K562 (cell line): ENCODE data around the gene STXBP6.

ENCODE experiments used
- ESRRA ChIP-seq: fragments of 450-650 bp; IDR thresholded peaks from 2 replicates; pipeline ENCODE4 v1.6.1; 2014; ENCODE audit warnings: low read depth, mild to moderate bottlenecking, moderate library complexity, borderline replicate concordance
- GABPA ChIP-seq: fragments of 200-800 bp; sonication (Bioruptor generic); conservative IDR thresholded peaks from 2 replicates; pipeline ENCODE4 v1.6.1; 2016; ENCODE audit warnings: low read depth, missing genetic modification characterization, missing compliant biosample characterization
- RFX7 ChIP-seq: fragments of 250-450 bp; sonication (Bioruptor Pico); IDR thresholded peaks from 2 replicates; pipeline ENCODE4 v1.5.1; 2021; ENCODE audit warnings: mild to moderate bottlenecking
- SIRT6 ChIP-seq: IDR thresholded peaks from one replicate; pipeline ENCODE4 v1.6.1; 2012; ENCODE audit warnings: low read depth, mild to moderate bottlenecking, control low read depth, inconsistent platforms, low read length, moderate library complexity
- SPI1 ChIP-seq: IDR thresholded peaks from 2 replicates; pipeline ENCODE4 v1.6.1; 2011; ENCODE audit warnings: low read depth, low read length, control low read depth, borderline replicate concordance
- TAF1 ChIP-seq: IDR thresholded peaks from 2 replicates; pipeline ENCODE4 v1.6.1; 2011; ENCODE audit warnings: mild to moderate bottlenecking, low read length, moderate library complexity; ENCODE audit not compliant: insufficient read depth, control insufficient read depth, severe bottlenecking; ENCODE audit errors: extremely low read depth
- ZNF398 ChIP-seq: fragments of 250-450 bp; sonication (Bioruptor Pico); IDR thresholded peaks from 2 replicates; pipeline ENCODE4 v1.8.0; 2021; ENCODE audit warnings: moderate library complexity, mild to moderate bottlenecking, inconsistent platforms
- TF ChIP-seq, protein P1 (sequence below): sonication (generic); formaldehyde crosslinking; IDR thresholded peaks from 2 replicates; pipeline ENCODE4 v1.8.0; 2022; ENCODE audit warnings: mild to moderate bottlenecking, missing genetic modification reagents, borderline replicate concordance
- TF ChIP-seq, protein P2 (sequence below), 2 experiments: fragments of 450-650 bp in 1 of 2; sonication (generic) in 1 of 2; formaldehyde crosslinking in 1 of 2; IDR thresholded peaks in 1 of 2; conservative IDR thresholded peaks in 1 of 2; 2 replicates each; pipeline versions ENCODE4 v1.6.1 to v1.8.1; 2016 to 2023; ENCODE audit warnings: mild to moderate bottlenecking in 2 of 2, moderate library complexity in 2 of 2, inconsistent platforms in 1 of 2, missing genetic modification reagents in 1 of 2
- TF ChIP-seq, protein P3 (sequence below), 3 experiments: IDR thresholded peaks in 2 of 3; conservative IDR thresholded peaks in 1 of 3; 2 replicates each; pipeline ENCODE4 v1.5.1; 2011 to 2012; ENCODE audit warnings: low read length in 3 of 3, mild to moderate bottlenecking in 3 of 3, control low read depth in 2 of 3, improper control_type of control experiment in 1 of 3, inconsistent platforms in 1 of 3, low read depth in 1 of 3, mixed read lengths in 1 of 3, moderate library complexity in 1 of 3; ENCODE audit not compliant: insufficient read depth in 2 of 3

- TF ChIP-seq ZNF398 (CRISPR knock-in tag) = no peak
- TF ChIP-seq, protein P1, sequence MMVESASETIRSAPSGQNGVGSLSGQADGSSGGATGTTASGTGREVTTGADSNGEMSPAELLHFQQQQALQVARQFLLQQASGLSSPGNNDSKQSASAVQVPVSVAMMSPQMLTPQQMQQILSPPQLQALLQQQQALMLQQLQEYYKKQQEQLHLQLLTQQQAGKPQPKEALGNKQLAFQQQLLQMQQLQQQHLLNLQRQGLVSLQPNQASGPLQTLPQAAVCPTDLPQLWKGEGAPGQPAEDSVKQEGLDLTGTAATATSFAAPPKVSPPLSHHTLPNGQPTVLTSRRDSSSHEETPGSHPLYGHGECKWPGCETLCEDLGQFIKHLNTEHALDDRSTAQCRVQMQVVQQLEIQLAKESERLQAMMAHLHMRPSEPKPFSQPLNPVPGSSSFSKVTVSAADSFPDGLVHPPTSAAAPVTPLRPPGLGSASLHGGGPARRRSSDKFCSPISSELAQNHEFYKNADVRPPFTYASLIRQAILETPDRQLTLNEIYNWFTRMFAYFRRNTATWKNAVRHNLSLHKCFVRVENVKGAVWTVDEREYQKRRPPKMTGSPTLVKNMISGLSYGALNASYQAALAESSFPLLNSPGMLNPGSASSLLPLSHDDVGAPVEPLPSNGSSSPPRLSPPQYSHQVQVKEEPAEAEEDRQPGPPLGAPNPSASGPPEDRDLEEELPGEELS (CRISPR knock-in tag) = no peak
- no peak for TF ChIP-seq ESRRA
- no peak for TF ChIP-seq SPI1
- TF ChIP-seq, protein P2, sequence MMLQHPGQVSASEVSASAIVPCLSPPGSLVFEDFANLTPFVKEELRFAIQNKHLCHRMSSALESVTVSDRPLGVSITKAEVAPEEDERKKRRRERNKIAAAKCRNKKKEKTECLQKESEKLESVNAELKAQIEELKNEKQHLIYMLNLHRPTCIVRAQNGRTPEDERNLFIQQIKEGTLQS (IDR thresholded peaks at IDR 0.05) = no peak
- TF ChIP-seq, protein P2 (CRISPR knock-in tag; conservative IDR thresholded peaks at IDR 0.05) = no peak
- TF ChIP-seq RFX7 (CRISPR knock-in tag) = no peak
- no peak for TF ChIP-seq TAF1
- TF ChIP-seq SIRT6 = no peak
- no peak for TF ChIP-seq GABPA (tag)
- TF ChIP-seq, protein P3, sequence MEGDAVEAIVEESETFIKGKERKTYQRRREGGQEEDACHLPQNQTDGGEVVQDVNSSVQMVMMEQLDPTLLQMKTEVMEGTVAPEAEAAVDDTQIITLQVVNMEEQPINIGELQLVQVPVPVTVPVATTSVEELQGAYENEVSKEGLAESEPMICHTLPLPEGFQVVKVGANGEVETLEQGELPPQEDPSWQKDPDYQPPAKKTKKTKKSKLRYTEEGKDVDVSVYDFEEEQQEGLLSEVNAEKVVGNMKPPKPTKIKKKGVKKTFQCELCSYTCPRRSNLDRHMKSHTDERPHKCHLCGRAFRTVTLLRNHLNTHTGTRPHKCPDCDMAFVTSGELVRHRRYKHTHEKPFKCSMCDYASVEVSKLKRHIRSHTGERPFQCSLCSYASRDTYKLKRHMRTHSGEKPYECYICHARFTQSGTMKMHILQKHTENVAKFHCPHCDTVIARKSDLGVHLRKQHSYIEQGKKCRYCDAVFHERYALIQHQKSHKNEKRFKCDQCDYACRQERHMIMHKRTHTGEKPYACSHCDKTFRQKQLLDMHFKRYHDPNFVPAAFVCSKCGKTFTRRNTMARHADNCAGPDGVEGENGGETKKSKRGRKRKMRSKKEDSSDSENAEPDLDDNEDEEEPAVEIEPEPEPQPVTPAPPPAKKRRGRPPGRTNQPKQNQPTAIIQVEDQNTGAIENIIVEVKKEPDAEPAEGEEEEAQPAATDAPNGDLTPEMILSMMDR (IDR thresholded peaks at IDR 0.05 in 2 of 3, conservative IDR thresholded peaks at IDR 0.05 in 1 of 3; ENCODE audit: insufficient read depth in 2 of 3, low read depth in 1 of 3, low read length in 3 of 3) = no peak
These were observed 223.6 kb downstream of the STXBP6 start for GRCh38 chr14:24826390-24826789.
